HCT116 (cell line): ENCODE data around the gene APLF.

Experiments used
- ZFX ChIP-seq: fragments of 450-650 bp; IDR thresholded peaks from 2 replicates; pipeline ENCODE4 v1.6.1; 2017
- ZNF274 ChIP-seq: fragments of 200-500 bp; sonication (Bioruptor generic); IDR thresholded peaks from 2 replicates; pipeline ENCODE4 v1.6.1; 2014; ENCODE audit warnings: mild to moderate bottlenecking, low read depth, low read length, inconsistent platforms
- TF ChIP-seq, protein P1 (sequence below), 3 experiments: fragments of 200-600 bp in 1 of 3; sonication (generic) in 1 of 3; IDR thresholded peaks in 2 of 3; conservative IDR thresholded peaks in 1 of 3; 2 replicates each; pipeline ENCODE4 v1.5.1; 2012 to 2017; ENCODE audit warnings: low read depth in 2 of 3, low read length in 2 of 3, antibody characterized with exemption in 1 of 3, borderline replicate concordance in 1 of 3, control low read depth in 1 of 3, mild to moderate bottlenecking in 1 of 3, mixed read lengths in 1 of 3, mixed run types in 1 of 3, moderate library complexity in 1 of 3; ENCODE audit not compliant: insufficient read depth in 1 of 3

DNA sequence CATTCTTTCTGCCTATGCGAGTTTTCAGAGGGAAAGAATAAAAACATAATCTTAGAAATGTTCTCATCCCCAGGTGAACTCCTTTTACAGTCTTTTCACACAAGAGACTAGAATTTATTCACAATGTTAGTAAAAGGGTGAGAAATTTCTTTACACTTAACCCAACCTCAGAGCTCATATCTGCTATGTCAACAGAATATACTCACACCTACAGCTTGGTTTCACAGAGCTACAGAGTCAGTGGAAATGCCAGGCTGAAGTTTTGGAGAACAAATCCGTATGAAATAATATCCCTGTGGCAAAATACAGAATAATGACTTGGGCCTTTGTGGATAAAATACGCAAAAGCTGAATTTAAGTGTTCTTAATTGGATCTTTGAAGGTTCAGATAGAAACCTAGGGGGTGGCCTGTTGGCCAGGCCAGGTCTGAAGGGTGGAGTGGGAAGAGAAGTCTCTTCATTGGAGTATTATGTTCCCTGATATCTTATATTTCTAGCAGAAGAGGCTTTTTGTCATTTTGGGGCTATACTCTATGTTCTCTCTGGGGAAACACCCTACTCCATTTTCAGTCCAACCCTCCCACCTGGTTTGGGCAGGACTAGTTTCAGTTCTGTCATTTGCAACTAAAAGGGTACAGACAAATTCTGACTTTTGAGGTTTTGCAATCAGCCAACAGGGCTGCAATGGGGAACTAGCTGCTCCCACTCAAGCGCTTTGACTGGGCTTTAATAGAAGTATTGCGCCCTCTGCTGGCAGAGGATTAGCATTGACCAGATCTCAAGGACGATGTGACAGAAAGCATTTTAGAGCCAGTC is 26.0 kb upstream of the APLF start:
- TF ChIP-seq, protein P1, sequence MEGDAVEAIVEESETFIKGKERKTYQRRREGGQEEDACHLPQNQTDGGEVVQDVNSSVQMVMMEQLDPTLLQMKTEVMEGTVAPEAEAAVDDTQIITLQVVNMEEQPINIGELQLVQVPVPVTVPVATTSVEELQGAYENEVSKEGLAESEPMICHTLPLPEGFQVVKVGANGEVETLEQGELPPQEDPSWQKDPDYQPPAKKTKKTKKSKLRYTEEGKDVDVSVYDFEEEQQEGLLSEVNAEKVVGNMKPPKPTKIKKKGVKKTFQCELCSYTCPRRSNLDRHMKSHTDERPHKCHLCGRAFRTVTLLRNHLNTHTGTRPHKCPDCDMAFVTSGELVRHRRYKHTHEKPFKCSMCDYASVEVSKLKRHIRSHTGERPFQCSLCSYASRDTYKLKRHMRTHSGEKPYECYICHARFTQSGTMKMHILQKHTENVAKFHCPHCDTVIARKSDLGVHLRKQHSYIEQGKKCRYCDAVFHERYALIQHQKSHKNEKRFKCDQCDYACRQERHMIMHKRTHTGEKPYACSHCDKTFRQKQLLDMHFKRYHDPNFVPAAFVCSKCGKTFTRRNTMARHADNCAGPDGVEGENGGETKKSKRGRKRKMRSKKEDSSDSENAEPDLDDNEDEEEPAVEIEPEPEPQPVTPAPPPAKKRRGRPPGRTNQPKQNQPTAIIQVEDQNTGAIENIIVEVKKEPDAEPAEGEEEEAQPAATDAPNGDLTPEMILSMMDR (IDR thresholded peaks at IDR 0.05 in 2 of 3, conservative IDR thresholded peaks at IDR 0.05 in 1 of 3; ENCODE audit: borderline replicate concordance in 1 of 3, insufficient read depth in 1 of 3, low read depth in 2 of 3, low read length in 2 of 3), result peak; percentile 82 to 95 (median 84)
- no peak for TF ChIP-seq ZNF274
- no peak for TF ChIP-seq ZFX
